Psoas muscle (tissue), 8 donors: Measurements from ENCODE around the gene IQCK. TPM values are rescaled to one million over a fixed set of nuclear protein-coding genes. Genes with fewer than 3 reads are reported as not detected.

Experiments used
- ATAC-seq, 4 donors: fragments of 200-7000 bp; cut with Tn5 transposase; one replicate each; pipeline ENCODE4 v1.9.1; 2020; ENCODE audit warnings: moderate library complexity in 3 of 4, mild to moderate bottlenecking in 2 of 4
- DNase-seq, 2 donors: peaks; one replicate each; pipeline ENCODE4 v3.0.0-alpha.2; 2020
- H3K27ac ChIP-seq: fragments of 200-600 bp; one replicate; pipeline ENCODE4 v1.8.0; 2022
- H3K27me3 ChIP-seq, 3 donors: fragments of 200-600 bp in 1 of 3; one replicate each; pipeline versions ENCODE4 v1.6.1 to v1.8.0; 2013 to 2022; ENCODE audit warnings: low read length in 2 of 3, mild to moderate bottlenecking in 2 of 3, moderate library complexity in 1 of 3; ENCODE audit not compliant: insufficient read depth in 3 of 3
- H3K36me3 ChIP-seq, 2 donors: fragments of 200-600 bp in 1 of 2; one replicate each; pipeline versions ENCODE4 v1.6.1 to v1.8.0; 2013 to 2022; ENCODE audit warnings: low read depth in 1 of 2, mild to moderate bottlenecking in 1 of 2, moderate library complexity in 1 of 2; ENCODE audit not compliant: insufficient read depth in 1 of 2
- H3K4me1 ChIP-seq: fragments of 200-600 bp; one replicate; pipeline ENCODE4 v1.8.0; 2022
- H3K4me3 ChIP-seq: fragments of 200-600 bp; one replicate; pipeline ENCODE4 v1.8.0; 2022; ENCODE audit warnings: mild to moderate bottlenecking
- H3K9me3 ChIP-seq: fragments of 200-600 bp; one replicate; pipeline ENCODE4 v1.8.0; 2022
- WGBS, 3 donors: extraction: QIAGEN DNeasy Blood & Tissue Kit; methylation state at CpG; one replicate each; pipeline versions ENCODE4 v1.1.6 to v1.1.7; 2013; 5-methylcytosine and 5-hydroxymethylcytosine counted together
- intact Hi-C, 2 donors: fragments of 100-400 bp; cut with DNase I; formaldehyde crosslinking; loops; one replicate each; pipeline versions ENCODE4 v1.11.0 to v1.14.2; 2022
- polyA plus RNA-seq, 3 donors: library from polyadenylated mRNA; stranded (reverse); fragments of 200-250 nt; gene quantifications; one replicate each; pipeline ENCODE4 v1.2.3, GENCODE V29; 2013
- total RNA-seq, 4 donors: library from RNA; stranded (reverse); fragmentation: NEBNext Ultra II Directional in 2 of 4; extraction: Animal tissue kit (Norgen Biotek cat#: 25700) in 2 of 4; gene quantifications; one replicate each; pipeline versions ENCODE4 v1.2.1 to v1.2.4, GENCODE V29; 2021 to 2023
- TF ChIP-seq, protein P1 (sequence below): fragments of 200-600 bp; IDR thresholded peaks from one replicate; pipeline ENCODE4 v1.8.0; 2022; ENCODE audit warnings: antibody characterized with exemption
- donor health status: healthy with polysubstance abuse.
- donor health status: DM: no; HTN: no; CAD: no; lungs with moderate emphysema.
- donor health status: Bipolar disorder and iron deficiency.
- donor health status: healthy.
- donor health status: DM: yes; HTN: yes; CAD: no.
- donor health status: DM: no; HTN: no; CAD: no.
- donor health status: DM: no; HTN: no; CAD: no.
- donor health status: DM: yes; HTN: yes; CAD: no.

Gene IQCK
- total and polyA plus RNA-seq, 7 donors = 4.3 to 9.9 (median 6.3) TPM

GRCh38 chr16:19760356-19761060 lies 42.4 kb downstream of the IQCK start:
- ATAC-seq (no peak), DNase-seq (no peak)
- WGBS, 3 donors = 89 to 92% (median 89%) methylated on average over 7 of the region's 7 CpGs
- Histone ChIP-seq H3K27me3 (no peaks in the 10 kb centered on the region), H3K4me1 (no peaks in the 10 kb centered on the region), H3K9me3 (no peaks in the 10 kb centered on the region), H3K4me3 (no peak overlapping the region), H3K27ac (no peak overlapping the region), H3K36me3 (no peaks in the 10 kb centered on the region)
- intact Hi-C loops = no loop called here
- TF ChIP-seq, protein P1, sequence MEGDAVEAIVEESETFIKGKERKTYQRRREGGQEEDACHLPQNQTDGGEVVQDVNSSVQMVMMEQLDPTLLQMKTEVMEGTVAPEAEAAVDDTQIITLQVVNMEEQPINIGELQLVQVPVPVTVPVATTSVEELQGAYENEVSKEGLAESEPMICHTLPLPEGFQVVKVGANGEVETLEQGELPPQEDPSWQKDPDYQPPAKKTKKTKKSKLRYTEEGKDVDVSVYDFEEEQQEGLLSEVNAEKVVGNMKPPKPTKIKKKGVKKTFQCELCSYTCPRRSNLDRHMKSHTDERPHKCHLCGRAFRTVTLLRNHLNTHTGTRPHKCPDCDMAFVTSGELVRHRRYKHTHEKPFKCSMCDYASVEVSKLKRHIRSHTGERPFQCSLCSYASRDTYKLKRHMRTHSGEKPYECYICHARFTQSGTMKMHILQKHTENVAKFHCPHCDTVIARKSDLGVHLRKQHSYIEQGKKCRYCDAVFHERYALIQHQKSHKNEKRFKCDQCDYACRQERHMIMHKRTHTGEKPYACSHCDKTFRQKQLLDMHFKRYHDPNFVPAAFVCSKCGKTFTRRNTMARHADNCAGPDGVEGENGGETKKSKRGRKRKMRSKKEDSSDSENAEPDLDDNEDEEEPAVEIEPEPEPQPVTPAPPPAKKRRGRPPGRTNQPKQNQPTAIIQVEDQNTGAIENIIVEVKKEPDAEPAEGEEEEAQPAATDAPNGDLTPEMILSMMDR = no peak

DNA sequence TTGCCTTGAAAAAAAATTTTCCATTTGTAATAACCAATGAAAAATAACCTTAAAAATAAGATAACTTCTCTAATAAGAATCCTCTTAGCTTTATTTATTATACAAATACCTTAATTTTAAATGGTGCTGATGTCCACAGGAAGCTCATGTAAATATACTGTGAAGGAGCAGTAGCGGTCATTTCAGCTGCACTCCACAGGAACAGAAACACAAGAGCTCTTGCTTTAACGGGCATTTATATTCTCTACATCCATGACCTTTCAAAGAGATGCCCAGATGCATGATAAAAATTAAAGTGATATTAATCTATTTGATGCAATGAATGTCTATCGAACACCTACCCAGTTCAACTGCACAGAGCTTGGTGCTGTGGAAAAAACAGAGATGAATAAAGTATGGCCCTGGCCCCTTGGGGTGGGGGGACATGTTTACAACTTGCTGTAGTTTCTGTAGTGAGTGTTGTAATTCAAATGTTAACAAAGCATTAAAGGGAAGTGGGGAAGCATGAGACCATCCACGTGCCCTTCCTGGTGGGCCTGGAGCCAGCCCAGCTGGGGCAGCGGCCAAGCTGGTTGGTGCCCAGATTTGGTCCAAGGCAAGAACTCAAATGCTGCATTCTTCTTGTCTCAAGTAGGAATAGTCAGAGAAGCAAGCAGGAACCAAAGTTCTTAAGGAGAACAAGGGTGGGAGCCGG lies 47.9 kb downstream of the IQCK start:
- Histone ChIP-seq H3K36me3 (no peaks in the 10 kb centered on the region), H3K27ac (no peak overlapping the region), H3K27me3 (no peaks in the 10 kb centered on the region), H3K9me3 (no peaks in the 10 kb centered on the region), H3K4me1 (no peaks in the 10 kb centered on the region), H3K4me3 (no peak overlapping the region)
- WGBS, 3 donors = 51 to 61% (median 54%) methylated on average over 6 of the region's 6 CpGs
- intact Hi-C loops = no loop called here
- peak in 1 of 4 donors; percentile 46 for ATAC-seq
- DNase-seq = peak; percentile 44 to 65
- TF ChIP-seq, protein P1 = no peak

GRCh38 chr16:19766554-19766884 lies 48.4 kb downstream of the IQCK start:
- H3K27me3 ChIP-seq = no peaks in the 10 kb centered on the region
- ATAC-seq = no peak

GRCh38 chr16:19766988-19767387 lies 48.9 kb downstream of the IQCK start:
- WGBS, 3 donors = 94 to 97% (median 96%) methylated on average over 9 of the region's 9 CpGs
- H3K4me1 ChIP-seq = no peaks in the 10 kb centered on the region
- H3K36me3 ChIP-seq = no peaks in the 10 kb centered on the region
- no peak overlapping the region for H3K4me3 ChIP-seq
- no peak for DNase-seq
- TF ChIP-seq, protein P1 = no peak
- no peaks in the 10 kb centered on the region for H3K9me3 ChIP-seq
- no peaks in the 10 kb centered on the region for H3K27me3 ChIP-seq
- intact Hi-C loops = no loop called here
- no peak overlapping the region for H3K27ac ChIP-seq
- no peak for ATAC-seq

More at GRCh38 chr16:19766554-19766884, 48.4 kb downstream of the IQCK start:
- Histone ChIP-seq H3K27ac (no peak overlapping the region), H3K4me3 (no peak overlapping the region), H3K9me3 (no peaks in the 10 kb centered on the region), H3K36me3 (no peaks in the 10 kb centered on the region), H3K4me1 (no peaks in the 10 kb centered on the region)
- intact Hi-C loops = no loop called here
- 91 to 93% (median 92%) methylated on average over 3 of the region's 3 CpGs for WGBS, 3 donors
- TF ChIP-seq, protein P1 = no peak
- DNase-seq = no peak
